Trophoblast cell (in vitro differentiated cells and primary cell): Measurements from ENCODE around the gene GNAS.

Experiments
- DNase-seq, 2 donors: peaks; one replicate each; pipeline ENCODE4 v3.0.0-alpha.2; 2016
- H2AFZ ChIP-seq: 2 replicates; pipeline ENCODE4 v1.6.1; 2013; ENCODE audit warnings: low read length, moderate library complexity, mild to moderate bottlenecking; ENCODE audit not compliant: insufficient read depth, poor library complexity
- H2AK5ac ChIP-seq: 2 replicates; pipeline ENCODE4 v1.6.1; 2013; ENCODE audit warnings: mild to moderate bottlenecking, low read length
- H2BK120ac ChIP-seq: 2 replicates; pipeline ENCODE4 v1.6.1; 2013; ENCODE audit warnings: low read length, mild to moderate bottlenecking, moderate library complexity; ENCODE audit not compliant: insufficient read depth, poor library complexity
- H2BK12ac ChIP-seq: 2 replicates; pipeline ENCODE4 v1.6.1; 2013; ENCODE audit warnings: mild to moderate bottlenecking, low read length, moderate library complexity
- H2BK5ac ChIP-seq: 2 replicates; pipeline ENCODE4 v1.6.1; 2013; ENCODE audit warnings: low read length, low read depth, moderate library complexity, mild to moderate bottlenecking; ENCODE audit not compliant: poor library complexity
- H3K14ac ChIP-seq: 2 replicates; pipeline ENCODE4 v1.6.1; 2013; ENCODE audit warnings: mild to moderate bottlenecking, low read length
- H3K18ac ChIP-seq: 2 replicates; pipeline ENCODE4 v1.6.1; 2013; ENCODE audit warnings: mild to moderate bottlenecking, low read length
- H3K23ac ChIP-seq: 2 replicates; pipeline ENCODE4 v1.6.1; 2013; ENCODE audit warnings: low read length
- H3K27ac ChIP-seq: 2 replicates; pipeline ENCODE4 v1.5.1; 2013; ENCODE audit warnings: low read depth, mild to moderate bottlenecking, inconsistent platforms, low read length, moderate library complexity
- H3K27me3 ChIP-seq: 2 replicates; pipeline ENCODE4 v1.6.1; 2013; ENCODE audit warnings: inconsistent platforms, mild to moderate bottlenecking, low read length, moderate library complexity; ENCODE audit not compliant: insufficient read depth
- H3K36me3 ChIP-seq, 2 experiments: 1 replicate in 1 of 2; 2 replicates in 1 of 2; pipeline ENCODE4 v1.6.1; 2013; ENCODE audit warnings: low read length in 2 of 2, mild to moderate bottlenecking in 2 of 2, moderate library complexity in 1 of 2; ENCODE audit not compliant: insufficient read depth in 2 of 2, control insufficient read depth in 1 of 2
- H3K4ac ChIP-seq: 2 replicates; pipeline ENCODE4 v1.6.1; 2013; ENCODE audit warnings: low read depth, mild to moderate bottlenecking, low read length, moderate library complexity
- H3K4me1 ChIP-seq, 2 experiments: 1 replicate in 1 of 2; 2 replicates in 1 of 2; pipeline ENCODE4 v1.6.1; 2013; ENCODE audit warnings: low read length in 2 of 2, mild to moderate bottlenecking in 2 of 2, moderate library complexity in 1 of 2; ENCODE audit not compliant: insufficient read depth in 2 of 2, control insufficient read depth in 1 of 2
- H3K4me2 ChIP-seq: 2 replicates; pipeline ENCODE4 v1.6.1; 2013; ENCODE audit warnings: inconsistent platforms, mild to moderate bottlenecking, low read length, moderate library complexity
- H3K4me3 ChIP-seq: 2 replicates; pipeline ENCODE4 v1.5.1; 2013; ENCODE audit warnings: mild to moderate bottlenecking, low read depth, low read length, inconsistent platforms
- H3K79me1 ChIP-seq: one replicate; pipeline ENCODE4 v1.6.1; 2013; ENCODE audit warnings: low read length
- H3K79me2 ChIP-seq: 2 replicates; pipeline ENCODE4 v1.6.1; 2013; ENCODE audit warnings: low read length, mild to moderate bottlenecking; ENCODE audit not compliant: control insufficient read depth, insufficient read depth, poor library complexity
- H3K9ac ChIP-seq: 2 replicates; pipeline ENCODE4 v1.6.1; 2013; ENCODE audit warnings: mild to moderate bottlenecking, low read length
- H3K9me3 ChIP-seq: 2 replicates; pipeline ENCODE4 v1.6.1; 2013; ENCODE audit warnings: low read depth, mild to moderate bottlenecking, control low read depth, inconsistent platforms, low read length; ENCODE audit not compliant: insufficient read depth
- H4K12ac ChIP-seq: 2 replicates; pipeline ENCODE4 v1.6.1; 2013; ENCODE audit warnings: low read depth, mild to moderate bottlenecking, low read length, moderate library complexity
- H4K8ac ChIP-seq: 2 replicates; pipeline ENCODE4 v1.6.1; 2013; ENCODE audit warnings: low read depth, mild to moderate bottlenecking, low read length, moderate library complexity
- H4K91ac ChIP-seq: one replicate; pipeline ENCODE4 v1.6.1; 2013; ENCODE audit warnings: low read depth, mild to moderate bottlenecking, low read length, moderate library complexity
- WGBS: extraction: QIAGEN DNeasy Blood & Tissue Kit; methylation state at CpG from one replicate; pipeline ENCODE4 v1.1.7; 2013; ENCODE audit warnings: missing lambda C conversion rate; ENCODE audit not compliant: insufficient read length, insufficient coverage; ENCODE audit errors: extremely low coverage; 5-methylcytosine and 5-hydroxymethylcytosine counted together

The GNAS gene

DNA sequence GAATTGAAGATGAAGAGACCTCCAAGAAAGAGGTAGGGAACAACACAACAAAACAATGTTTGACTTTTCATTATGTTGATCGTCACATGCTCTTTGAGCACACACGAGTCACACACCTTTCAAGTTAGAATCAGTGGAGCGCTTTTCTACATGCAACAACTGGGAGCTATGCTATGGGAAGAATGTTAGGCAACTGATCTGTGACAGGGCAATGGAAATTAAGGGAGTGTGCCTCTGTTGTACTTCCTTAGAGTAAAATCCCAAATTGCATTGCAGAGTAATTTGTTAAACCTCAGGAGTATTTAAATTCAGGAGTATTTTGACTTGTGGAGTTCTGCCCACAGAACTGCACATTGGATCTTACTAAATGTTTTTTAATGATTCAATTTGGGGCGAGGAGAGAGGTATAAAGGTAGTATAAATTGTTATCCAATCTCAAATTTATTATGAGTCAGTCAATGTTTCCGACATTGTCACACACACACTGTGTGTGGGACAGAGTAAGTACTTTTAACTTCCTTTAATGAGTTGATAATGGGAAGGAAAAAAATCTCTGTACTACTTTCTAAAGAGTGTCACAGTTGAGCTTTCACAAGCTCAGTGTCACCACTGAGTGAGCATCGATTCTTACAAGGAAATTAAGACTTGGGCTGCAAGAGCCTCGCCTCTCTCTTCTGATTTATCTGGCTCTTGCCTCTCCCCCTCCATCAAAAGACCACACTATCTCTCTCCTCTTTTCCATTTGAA lies 10.7 kb downstream of the GNAS start:
- H3K4ac ChIP-seq: no peak overlapping the region
- H3K79me1 ChIP-seq: no peaks in the 10 kb centered on the region
- no peaks in the 10 kb centered on the region for H3K4me1 ChIP-seq
- no peak overlapping the region for H2AK5ac ChIP-seq
- H3K23ac ChIP-seq: no peak overlapping the region
- H2BK120ac ChIP-seq: no peak overlapping the region
- H3K79me2 ChIP-seq: no peaks in the 10 kb centered on the region
- H2BK5ac ChIP-seq: no peak overlapping the region
- H3K36me3 ChIP-seq: no peaks in the 10 kb centered on the region
- H4K8ac ChIP-seq: no peak overlapping the region
- H2AFZ ChIP-seq: no peak overlapping the region
- no peak overlapping the region for H3K4me3 ChIP-seq
- H2BK12ac ChIP-seq: no peak overlapping the region
- H4K12ac ChIP-seq: no peak overlapping the region
- no peak overlapping the region for H3K27ac ChIP-seq
- H3K9me3 ChIP-seq: no peaks in the 10 kb centered on the region
- no peak overlapping the region for H3K18ac ChIP-seq
- H3K4me2 ChIP-seq: no peak overlapping the region
- no peaks in the 10 kb centered on the region for H3K27me3 ChIP-seq
- H4K91ac ChIP-seq: no peak overlapping the region
- DNase-seq: peak in 1 of 2 donors; percentile 30
- WGBS: no CpG with 5 or more reads among the region's 7 CpGs
- no peak overlapping the region for H3K9ac ChIP-seq
- no peak overlapping the region for H3K14ac ChIP-seq

DNA sequence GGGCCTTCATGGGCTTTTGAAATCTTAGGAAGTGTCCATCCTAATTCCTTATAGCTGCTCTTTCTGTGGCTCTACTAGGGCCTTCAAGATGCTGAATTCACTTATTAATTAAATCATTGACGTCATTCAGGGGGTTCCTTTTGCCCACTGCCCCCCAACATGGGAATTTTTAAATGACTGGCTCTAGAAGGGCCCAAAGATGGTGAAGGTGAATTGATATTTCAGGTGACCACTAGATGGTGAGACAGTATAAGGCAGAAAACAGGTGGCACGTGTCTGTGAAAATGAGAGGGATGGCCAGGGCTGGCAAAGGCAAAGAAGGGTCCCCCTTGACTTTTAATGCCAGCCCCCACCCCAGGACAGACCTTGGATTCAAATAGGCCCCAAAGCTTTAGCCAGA lies 11.8 kb downstream of the GNAS start:
- no peak overlapping the region for H3K18ac ChIP-seq

DNA sequence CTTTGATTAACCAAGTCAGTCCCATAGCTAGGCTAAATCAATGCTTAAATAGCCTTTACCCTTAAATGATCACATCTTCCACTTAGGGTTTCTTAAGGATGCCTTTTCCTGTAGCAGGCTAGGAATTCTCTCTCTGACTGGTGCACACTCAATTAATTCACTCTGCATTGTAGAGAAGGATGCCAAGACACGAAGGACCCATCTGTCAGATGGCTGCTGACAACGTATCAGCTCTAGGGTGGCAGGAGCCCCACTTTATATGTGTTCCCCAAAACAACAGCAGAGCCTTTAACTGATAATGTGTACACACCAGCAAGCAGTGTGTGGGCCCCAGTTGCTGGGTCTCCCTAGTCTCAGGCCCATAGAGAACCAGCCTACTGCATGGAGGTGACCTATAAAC lies 13.3 kb downstream of the GNAS start:
- Histone ChIP-seq H4K12ac (no peak overlapping the region), H2AFZ (no peak overlapping the region), H3K4me1 (no peaks in the 10 kb centered on the region), H3K23ac (no peak overlapping the region), H2BK5ac (no peak overlapping the region), H3K18ac (no peak overlapping the region), H3K9me3 (no peaks in the 10 kb centered on the region), H3K79me1 (peaks cover 1% of the 10 kb centered on the region), H2BK120ac (no peak overlapping the region), H3K4me3 (no peak overlapping the region), H3K27ac (no peak overlapping the region), H3K27me3 (no peaks in the 10 kb centered on the region), H2AK5ac (no peak overlapping the region), H3K79me2 (no peaks in the 10 kb centered on the region), H3K4me2 (no peak overlapping the region), H4K91ac (no peak overlapping the region), H4K8ac (no peak overlapping the region), H2BK12ac (no peak overlapping the region), H3K4ac (no peak overlapping the region), H3K14ac (no peak overlapping the region), H3K36me3 (no peaks in the 10 kb centered on the region), H3K9ac (no peak overlapping the region)
- WGBS: no CpG with 5 or more reads among the region's 2 CpGs
- DNase-seq: no peak

More for the DNA sequence above, 11.8 kb downstream of the GNAS start:
- Histone ChIP-seq H3K79me1 (peaks cover 1% of the 10 kb centered on the region), H3K9ac (no peak overlapping the region), H3K79me2 (no peaks in the 10 kb centered on the region), H2BK12ac (no peak overlapping the region), H2AK5ac (no peak overlapping the region), H3K23ac (no peak overlapping the region), H2AFZ (no peak overlapping the region), H3K4me1 (no peaks in the 10 kb centered on the region), H3K4me3 (no peak overlapping the region), H3K14ac (no peak overlapping the region), H2BK120ac (no peak overlapping the region), H4K8ac (no peak overlapping the region), H3K27me3 (no peaks in the 10 kb centered on the region), H4K12ac (no peak overlapping the region), H3K9me3 (no peaks in the 10 kb centered on the region), H3K27ac (no peak overlapping the region), H2BK5ac (no peak overlapping the region), H3K4me2 (no peak overlapping the region), H3K36me3 (no peaks in the 10 kb centered on the region), H3K4ac (no peak overlapping the region), H4K91ac (no peak overlapping the region)
- WGBS: no CpG with 5 or more reads among the region's 2 CpGs
- DNase-seq: no peak

DNA sequence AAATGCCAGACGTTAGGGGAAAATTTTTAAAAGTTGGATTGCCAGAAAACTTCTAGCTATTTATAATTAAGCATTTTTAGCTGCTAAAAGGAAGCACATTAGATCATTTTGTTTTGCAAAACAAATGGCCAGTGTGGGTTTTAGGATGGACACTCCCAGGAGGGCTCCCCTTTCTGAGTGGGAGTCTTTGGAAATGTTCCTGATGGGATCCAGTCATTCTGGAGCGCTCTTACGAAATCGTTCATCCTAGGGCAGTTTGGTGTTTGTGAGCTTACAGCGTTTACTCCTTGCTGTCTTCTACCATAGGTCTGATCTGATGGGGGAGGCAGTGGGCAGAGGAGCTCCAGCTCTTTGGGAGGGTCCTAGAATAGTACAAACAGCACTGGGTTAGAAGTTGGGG lies 14.7 kb downstream of the GNAS start:
- Histone ChIP-seq H3K27ac (no peak overlapping the region), H3K36me3 (no peaks in the 10 kb centered on the region), H4K12ac (no peak overlapping the region), H3K79me1 (peaks cover 1% of the 10 kb centered on the region), H3K4ac (no peak overlapping the region), H3K4me1 (no peaks in the 10 kb centered on the region), H2AK5ac (no peak overlapping the region), H3K9ac (no peak overlapping the region), H3K23ac (no peak overlapping the region), H3K18ac (no peak overlapping the region), H3K4me2 (no peak overlapping the region), H3K27me3 (no peaks in the 10 kb centered on the region), H3K79me2 (no peaks in the 10 kb centered on the region), H4K91ac (no peak overlapping the region), H3K14ac (no peak overlapping the region), H3K4me3 (no peak overlapping the region), H2BK120ac (no peak overlapping the region), H2AFZ (no peak overlapping the region), H2BK5ac (no peak overlapping the region), H4K8ac (no peak overlapping the region), H2BK12ac (no peak overlapping the region), H3K9me3 (peaks cover 2% of the 10 kb centered on the region)
- WGBS: no CpG with 5 or more reads among the region's 5 CpGs
- DNase-seq: no peak
